ENCODE measurements around the gene SLC15A2.

- TF ChIP-seq EZH2phosphoT487 (IDR thresholded peaks at IDR 0.05) (no peak), CTCF (IDR thresholded peaks at IDR 0.05) (no peak)
Measured at GRCh38 chr3:121956363-121956762, 62.2 kb downstream of the SLC15A2 start.

Measured in neural progenitor cell (in vitro differentiated cells).